C4-2B (cell line): ENCODE data around the gene C3orf70.

Experiments
- H3K27ac ChIP-seq: fragments of 450-650 bp; 2 replicates; pipeline ENCODE4 v1.5.1; 2017
- CTCF ChIP-seq: fragments of 450-650 bp; conservative IDR thresholded peaks from 2 replicates; pipeline ENCODE4 v1.5.1; 2017; ENCODE audit warnings: mild to moderate bottlenecking
- ZFX ChIP-seq: fragments of 450-650 bp; IDR thresholded peaks from 2 replicates; pipeline ENCODE4 v1.6.1; 2017

C3orf70 gene

GRCh38 chr3:185161761-185162160, 8.9 kb upstream of the C3orf70 start:
- no peak for TF ChIP-seq ZFX
- no peak for TF ChIP-seq CTCF
- H3K27ac ChIP-seq: no peak overlapping the region

GRCh38 chr3:185157347-185157746, 4.5 kb upstream of the C3orf70 start:
- TF ChIP-seq CTCF (no peak), ZFX (no peak)

GRCh38 chr3:185155678-185156077, 2.8 kb upstream of the C3orf70 start:
- TF ChIP-seq ZFX (no peak), CTCF (no peak)
- H3K27ac ChIP-seq: no peak overlapping the region

More at GRCh38 chr3:185157347-185157746, 4.5 kb upstream of the C3orf70 start:
- no peak overlapping the region for H3K27ac ChIP-seq

- H3K27ac ChIP-seq: no peak overlapping the region
- TF ChIP-seq ZFX (no peak), CTCF (no peak)
Measured at GRCh38 chr3:185153861-185154629, 1.2 kb upstream of the C3orf70 start.

GRCh38 chr3:185153171-185153771, 411 bp upstream of the C3orf70 start:
- H3K27ac ChIP-seq: no peak overlapping the region; the same call in 1 of the 2 replicates
- TF ChIP-seq ZFX (no peak), CTCF (no peak)

- no peak for TF ChIP-seq CTCF
- TF ChIP-seq ZFX: no peak
- H3K27ac ChIP-seq: no peak overlapping the region
Measured at GRCh38 chr3:185151964-185152409, 873 bp downstream of the C3orf70 start.
